NT2/D1 (cell line): ENCODE data around the gene HERPUD2.

Experiments
- DNase-seq: peaks from one replicate; pipeline ENCODE4 v3.0.0-alpha.2; 2011; ENCODE audit warnings: low read depth, low spot score
- H3K27me3 ChIP-seq: 2 replicates; pipeline ENCODE4 v1.6.0; 2011; ENCODE audit warnings: mild to moderate bottlenecking; ENCODE audit not compliant: insufficient read length, insufficient read depth
- H3K36me3 ChIP-seq: 2 replicates; pipeline ENCODE4 v1.6.1; 2011; ENCODE audit warnings: mild to moderate bottlenecking, low read length, mixed read lengths; ENCODE audit not compliant: insufficient read depth, insufficient read length
- H3K4me1 ChIP-seq: 2 replicates; pipeline ENCODE4 v1.5.1; 2011; ENCODE audit not compliant: insufficient read depth, insufficient read length
- H3K4me3 ChIP-seq: 2 replicates; pipeline ENCODE4 v1.5.1; 2011; ENCODE audit warnings: low read depth; ENCODE audit not compliant: insufficient read length
- H3K9ac ChIP-seq: 2 replicates; pipeline ENCODE4 v1.6.0; 2011; ENCODE audit warnings: low read depth; ENCODE audit not compliant: insufficient read length
- H3K9me3 ChIP-seq: 2 replicates; pipeline ENCODE4 v1.5.1; 2011; ENCODE audit warnings: mild to moderate bottlenecking, low read length; ENCODE audit not compliant: insufficient read depth
- SUZ12 ChIP-seq: IDR thresholded peaks from 2 replicates; pipeline ENCODE4 v1.6.1; 2011; ENCODE audit not compliant: insufficient read length, insufficient read depth; ENCODE audit errors: extremely low read depth
- YY1 ChIP-seq: IDR thresholded peaks from 2 replicates; pipeline ENCODE4 v1.6.1; 2011; ENCODE audit not compliant: insufficient read length, insufficient read depth
- ZNF274 ChIP-seq: IDR thresholded peaks from 2 replicates; pipeline ENCODE4 v1.6.1; 2011; ENCODE audit warnings: mild to moderate bottlenecking, low read depth, low read length

HERPUD2 gene

GRCh38 chr7:35649711-35650110 lies 45.2 kb downstream of the HERPUD2 start:
- no peak for DNase-seq
- TF ChIP-seq YY1 (no peak), SUZ12 (no peak), ZNF274 (no peak)
- Histone ChIP-seq H3K4me3 (no peak overlapping the region), H3K9me3 (peaks cover 16% of the 10 kb centered on the region), H3K9ac (no peak overlapping the region), H3K36me3 (peaks cover 8% of the 10 kb centered on the region), H3K4me1 (no peaks in the 10 kb centered on the region), H3K27me3 (no peaks in the 10 kb centered on the region)

- Histone ChIP-seq H3K9me3 (peaks cover 15% of the 10 kb centered on the region), H3K4me3 (no peak overlapping the region), H3K4me1 (no peaks in the 10 kb centered on the region), H3K27me3 (no peaks in the 10 kb centered on the region), H3K9ac (no peak overlapping the region), H3K36me3 (peaks cover 6% of the 10 kb centered on the region)
- no peak for TF ChIP-seq SUZ12
- no peak for TF ChIP-seq YY1
- TF ChIP-seq ZNF274, result no peak
- DNase-seq, result no peak
Observed at GRCh38 chr7:35648367-35648766, 46.6 kb downstream of the HERPUD2 start.

GRCh38 chr7:35647171-35647574 lies 47.8 kb downstream of the HERPUD2 start:
- Histone ChIP-seq H3K9me3 (peaks cover 3% of the 10 kb centered on the region; the same call in 1 of the 2 replicates), H3K4me3 (no peak overlapping the region), H3K27me3 (no peaks in the 10 kb centered on the region), H3K4me1 (no peaks in the 10 kb centered on the region), H3K36me3 (peaks cover 6% of the 10 kb centered on the region), H3K9ac (no peak overlapping the region)
- TF ChIP-seq ZNF274 (no peak), YY1 (no peak), SUZ12 (no peak)
- peak; percentile 54 for DNase-seq

GRCh38 chr7:35646289-35647023 lies 48.5 kb downstream of the HERPUD2 start:
- H3K4me3 ChIP-seq, result no peak overlapping the region
- no peaks in the 10 kb centered on the region for H3K4me1 ChIP-seq
- no peak for TF ChIP-seq SUZ12
- no peak for TF ChIP-seq ZNF274
- no peak for TF ChIP-seq YY1
- peaks cover 6% of the 10 kb centered on the region for H3K36me3 ChIP-seq
- no peak for DNase-seq
- no peaks in the 10 kb centered on the region for H3K27me3 ChIP-seq
- H3K9ac ChIP-seq, result no peak overlapping the region
- H3K9me3 ChIP-seq, result no peaks in the 10 kb centered on the region

GRCh38 chr7:35645691-35646090 lies 49.2 kb downstream of the HERPUD2 start:
- H3K9ac ChIP-seq, result no peak overlapping the region

GRCh38 chr7:35630024-35630972 lies 64.6 kb downstream of the HERPUD2 start:
- H3K9ac ChIP-seq, result no peak overlapping the region
- no peak overlapping the region for H3K4me3 ChIP-seq
- no peaks in the 10 kb centered on the region for H3K9me3 ChIP-seq
- TF ChIP-seq ZNF274 (no peak), SUZ12 (no peak), YY1 (no peak)
- H3K4me1 ChIP-seq, result no peaks in the 10 kb centered on the region
- no peaks in the 10 kb centered on the region for H3K27me3 ChIP-seq
- no peak for DNase-seq
- H3K36me3 ChIP-seq, result peaks cover 37% of the 10 kb centered on the region

More at GRCh38 chr7:35645691-35646090, 49.2 kb downstream of the HERPUD2 start:
- Histone ChIP-seq H3K27me3 (no peaks in the 10 kb centered on the region), H3K9me3 (no peaks in the 10 kb centered on the region), H3K36me3 (peaks cover 5% of the 10 kb centered on the region), H3K4me1 (no peaks in the 10 kb centered on the region), H3K4me3 (no peak overlapping the region)
- no peak for TF ChIP-seq SUZ12
- no peak for TF ChIP-seq YY1
- no peak for TF ChIP-seq ZNF274
- no peak for DNase-seq

- no peak overlapping the region for H3K9ac ChIP-seq
- TF ChIP-seq YY1 (no peak), ZNF274 (no peak), SUZ12 (no peak)
- H3K4me1 ChIP-seq, result no peaks in the 10 kb centered on the region
- peak; percentile 77 for DNase-seq
- no peaks in the 10 kb centered on the region for H3K27me3 ChIP-seq
- H3K9me3 ChIP-seq, result no peaks in the 10 kb centered on the region
- H3K36me3 ChIP-seq, result peaks cover 8% of the 10 kb centered on the region
- H3K4me3 ChIP-seq, result no peak overlapping the region
Observed at GRCh38 chr7:35624299-35625186, 70.4 kb downstream of the HERPUD2 start.
